K562 (cell line): ENCODE data around the gene MPPED1.

Experiments used
- SREBF2 ChIP-seq: sonication (generic); formaldehyde crosslinking; IDR thresholded peaks from 2 replicates; pipeline ENCODE4 v1.4.0; 2020; ENCODE audit warnings: mild to moderate bottlenecking, missing genetic modification reagents
- TAF1 ChIP-seq: IDR thresholded peaks from 2 replicates; pipeline ENCODE4 v1.6.1; 2011; ENCODE audit warnings: mild to moderate bottlenecking, low read length, moderate library complexity; ENCODE audit not compliant: insufficient read depth, control insufficient read depth, severe bottlenecking; ENCODE audit errors: extremely low read depth
- TRIM28 ChIP-seq: fragments of 450-650 bp; IDR thresholded peaks from 2 replicates; pipeline ENCODE4 v1.6.1; 2017
- ZNF717 ChIP-seq: fragments of 250-450 bp; sonication (Bioruptor Pico); IDR thresholded peaks from 2 replicates; pipeline ENCODE4 v1.5.0; 2021
- TF ChIP-seq, protein P1 (sequence below), 3 experiments: IDR thresholded peaks in 2 of 3; conservative IDR thresholded peaks in 1 of 3; 2 replicates each; pipeline ENCODE4 v1.5.1; 2011 to 2012; ENCODE audit warnings: low read length in 3 of 3, mild to moderate bottlenecking in 3 of 3, control low read depth in 2 of 3, improper control_type of control experiment in 1 of 3, inconsistent platforms in 1 of 3, low read depth in 1 of 3, mixed read lengths in 1 of 3, moderate library complexity in 1 of 3; ENCODE audit not compliant: insufficient read depth in 2 of 3

DNA sequence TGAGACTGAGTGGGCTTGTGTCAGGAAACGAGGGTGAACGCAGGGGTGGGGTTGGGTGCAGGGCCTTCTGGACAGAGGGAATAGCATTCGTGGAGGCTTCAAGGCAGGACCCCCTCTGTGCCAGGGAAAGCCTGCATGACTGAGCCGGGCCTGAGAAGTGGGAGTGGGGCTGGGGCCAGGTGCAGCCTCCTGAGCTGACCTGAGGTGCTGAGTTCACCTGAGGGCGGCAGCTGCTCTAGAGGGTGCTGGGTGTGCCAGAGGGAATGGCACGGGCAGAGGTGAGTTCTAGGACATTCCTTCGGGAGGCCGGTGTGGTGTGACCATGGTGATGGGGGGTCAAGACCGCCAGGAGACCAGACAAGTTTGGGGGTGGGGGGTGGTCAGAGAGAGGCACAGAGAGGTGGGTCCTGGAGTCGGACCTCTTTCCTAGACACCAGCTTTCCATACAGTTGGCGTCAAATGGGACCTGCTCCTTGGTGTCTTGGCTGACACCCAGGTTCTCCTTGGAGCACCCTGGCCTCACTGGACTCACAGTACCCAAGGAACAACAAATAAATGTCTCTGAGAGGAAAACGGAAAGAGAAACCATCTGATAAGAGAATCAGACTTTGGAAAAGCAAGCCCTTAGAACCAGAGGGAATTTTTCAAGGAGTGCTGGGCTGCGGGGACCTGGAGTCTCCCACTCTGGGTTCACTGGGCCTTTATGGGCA, 7.7 kb downstream of the MPPED1 start:
- TF ChIP-seq, protein P1, sequence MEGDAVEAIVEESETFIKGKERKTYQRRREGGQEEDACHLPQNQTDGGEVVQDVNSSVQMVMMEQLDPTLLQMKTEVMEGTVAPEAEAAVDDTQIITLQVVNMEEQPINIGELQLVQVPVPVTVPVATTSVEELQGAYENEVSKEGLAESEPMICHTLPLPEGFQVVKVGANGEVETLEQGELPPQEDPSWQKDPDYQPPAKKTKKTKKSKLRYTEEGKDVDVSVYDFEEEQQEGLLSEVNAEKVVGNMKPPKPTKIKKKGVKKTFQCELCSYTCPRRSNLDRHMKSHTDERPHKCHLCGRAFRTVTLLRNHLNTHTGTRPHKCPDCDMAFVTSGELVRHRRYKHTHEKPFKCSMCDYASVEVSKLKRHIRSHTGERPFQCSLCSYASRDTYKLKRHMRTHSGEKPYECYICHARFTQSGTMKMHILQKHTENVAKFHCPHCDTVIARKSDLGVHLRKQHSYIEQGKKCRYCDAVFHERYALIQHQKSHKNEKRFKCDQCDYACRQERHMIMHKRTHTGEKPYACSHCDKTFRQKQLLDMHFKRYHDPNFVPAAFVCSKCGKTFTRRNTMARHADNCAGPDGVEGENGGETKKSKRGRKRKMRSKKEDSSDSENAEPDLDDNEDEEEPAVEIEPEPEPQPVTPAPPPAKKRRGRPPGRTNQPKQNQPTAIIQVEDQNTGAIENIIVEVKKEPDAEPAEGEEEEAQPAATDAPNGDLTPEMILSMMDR (IDR thresholded peaks at IDR 0.05 in 2 of 3, conservative IDR thresholded peaks at IDR 0.05 in 1 of 3; ENCODE audit: insufficient read depth in 2 of 3, low read depth in 1 of 3, low read length in 3 of 3), result no peak
- TF ChIP-seq ZNF717 (CRISPR knock-in tag) (no peak), TAF1 (no peak), SREBF2 (CRISPR knock-in tag) (no peak), TRIM28 (no peak)
